ENCODE results near the gene CDC14B.
A peak's percentile ranks its signal among the peaks of the same experiment; 100 is the strongest.
"Not testable (repeated sequence)": the region's sequence is repeated elsewhere in the genome, so short reads cannot be mapped to it uniquely, and the experiment has no call there.

The CDC14B gene

DNA sequence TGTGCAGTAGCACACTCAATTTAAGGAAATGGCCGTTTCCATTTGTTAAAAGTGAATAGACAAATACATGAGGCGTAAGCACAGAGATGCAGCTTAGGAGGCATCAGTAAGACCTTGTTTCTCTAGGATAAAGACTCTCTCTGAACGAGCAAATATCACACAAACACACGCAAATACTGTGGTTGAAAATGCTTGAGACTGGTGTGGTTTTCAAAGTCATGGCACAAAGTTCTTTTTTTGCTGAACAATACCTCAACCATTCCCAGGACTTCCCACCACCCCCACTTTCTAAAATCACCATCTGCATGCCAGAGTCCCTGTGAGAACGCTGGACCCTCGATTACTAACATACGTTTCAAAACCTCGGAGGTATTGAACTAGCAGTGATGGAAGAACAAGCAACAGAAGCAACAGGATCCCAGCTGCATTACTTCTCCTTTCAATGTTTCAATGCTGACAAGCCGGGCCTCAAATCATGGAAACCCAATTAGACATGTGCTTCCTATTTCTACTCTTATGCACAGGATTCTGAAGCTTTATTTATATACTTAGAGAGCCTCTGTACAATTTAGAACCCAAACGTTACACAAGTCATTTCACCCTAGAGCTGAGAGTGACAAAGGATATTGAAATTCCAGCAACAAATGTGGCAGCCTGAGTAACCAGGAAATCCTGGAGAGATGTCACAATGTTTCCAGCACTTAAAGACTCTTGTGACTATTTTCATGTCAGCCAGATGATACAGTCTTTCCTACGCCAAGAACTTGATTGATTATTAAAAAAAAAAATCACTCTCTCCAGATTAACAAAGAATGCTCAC lies 63.9 kb downstream of the CDC14B start:
- peak; percentile 72 for DNase-seq (ENCODE audit: low read depth)
- no peaks in the 10 kb centered on the region for H3K9me3 ChIP-seq (ENCODE audit: control insufficient read depth, low read length)
- H3K4me3 ChIP-seq (ENCODE audit: low read length) = peak overlapping the region; percentile 53
- peaks cover 57% of the 10 kb centered on the region for H3K4me1 ChIP-seq (ENCODE audit: control insufficient read depth, insufficient read depth, low read length)
- H3K36me3 ChIP-seq (ENCODE audit: control insufficient read depth, insufficient read depth, low read length, severe bottlenecking) = peaks cover 23% of the 10 kb centered on the region
- H3K9ac ChIP-seq (ENCODE audit: low read length) = peak overlapping the region; percentile 75
- no peaks in the 10 kb centered on the region for H3K27me3 ChIP-seq (replicated peaks; ENCODE audit: control insufficient read depth, insufficient read depth, low read length)

DNA sequence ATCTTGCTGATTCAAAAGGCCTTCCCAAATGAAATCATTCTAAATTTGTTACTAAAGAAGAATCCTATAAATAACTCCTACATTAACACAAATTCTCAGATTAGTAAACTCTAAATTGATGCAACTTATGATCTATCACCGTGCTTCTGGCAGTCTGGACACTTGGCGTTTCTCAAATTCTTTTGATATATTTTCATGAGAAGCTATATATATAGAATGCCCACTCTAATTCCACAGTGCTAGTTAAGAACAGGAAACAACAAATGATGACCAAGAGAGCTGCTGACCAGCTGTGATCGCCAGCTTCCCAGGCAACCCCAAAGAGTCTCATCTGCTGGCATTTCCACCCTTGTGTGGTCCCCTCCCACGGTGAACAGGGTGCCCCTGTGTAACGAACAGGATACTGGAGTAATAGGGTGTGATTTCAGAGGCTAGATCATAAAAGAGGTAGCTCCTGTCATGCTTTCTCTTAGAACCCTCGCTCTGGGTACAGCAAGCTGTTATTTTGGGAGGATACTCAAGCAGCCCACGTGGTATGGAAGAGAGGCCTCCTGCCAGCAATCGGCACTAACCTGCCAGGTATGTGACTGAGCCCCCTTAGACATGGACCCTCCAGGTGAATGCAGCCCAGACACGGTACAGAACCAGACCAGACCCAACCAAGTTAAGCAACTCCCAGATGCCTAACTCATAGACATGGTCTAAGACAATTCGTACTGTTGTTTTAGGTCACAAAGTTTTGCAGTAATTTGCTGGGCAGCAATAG lies 64.7 kb downstream of the CDC14B start:
- H3K27me3 ChIP-seq (replicated peaks; ENCODE audit: control insufficient read depth, insufficient read depth, low read length) = no peaks in the 10 kb centered on the region

DNA sequence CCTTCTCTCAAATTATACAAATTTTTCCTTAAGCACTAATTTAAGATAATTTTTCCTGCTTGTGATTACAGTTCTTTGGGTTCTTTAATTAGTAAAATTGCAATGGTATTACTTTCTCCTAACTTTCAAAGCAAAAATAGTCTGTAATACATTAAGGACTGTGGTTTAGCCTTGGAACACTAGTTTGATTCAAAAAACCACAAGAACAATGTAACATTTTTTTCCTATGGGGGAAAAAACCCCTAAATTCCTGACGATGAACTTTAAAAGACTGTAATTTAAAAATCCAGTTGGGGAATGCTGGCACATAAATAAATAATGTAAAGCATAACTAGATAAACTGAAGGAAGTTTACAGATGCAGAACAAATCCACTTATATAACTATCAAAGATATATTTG lies 65.3 kb downstream of the CDC14B start:
- peaks cover 71% of the 10 kb centered on the region for H3K4me1 ChIP-seq (ENCODE audit: control insufficient read depth, insufficient read depth, low read length)
- H3K9me3 ChIP-seq (ENCODE audit: control insufficient read depth, low read length) = no peaks in the 10 kb centered on the region
- H3K36me3 ChIP-seq (ENCODE audit: control insufficient read depth, insufficient read depth, low read length, severe bottlenecking) = peaks cover 14% of the 10 kb centered on the region
- H3K9ac ChIP-seq (ENCODE audit: low read length) = peak overlapping the region; percentile 75
- DNase-seq (ENCODE audit: low read depth) = peak; percentile 60
- H3K27me3 ChIP-seq (replicated peaks; ENCODE audit: control insufficient read depth, insufficient read depth, low read length) = no peaks in the 10 kb centered on the region
- no peak overlapping the region for H3K4me3 ChIP-seq (ENCODE audit: low read length)

More for the DNA sequence above, 64.7 kb downstream of the CDC14B start:
- Histone ChIP-seq H3K9me3 (ENCODE audit: control insufficient read depth, low read length) (no peaks in the 10 kb centered on the region), H3K4me3 (ENCODE audit: low read length) (peak overlapping the region; percentile 1), H3K4me1 (ENCODE audit: control insufficient read depth, insufficient read depth, low read length) (peaks cover 65% of the 10 kb centered on the region), H3K9ac (ENCODE audit: low read length) (peak overlapping the region; percentile 75), H3K36me3 (ENCODE audit: control insufficient read depth, insufficient read depth, low read length, severe bottlenecking) (peaks cover 21% of the 10 kb centered on the region)
- peak; percentile 60 for DNase-seq (ENCODE audit: low read depth)

GRCh38 chr9:96553070-96553469 lies 66.6 kb downstream of the CDC14B start:
- peaks cover 81% of the 10 kb centered on the region for H3K4me1 ChIP-seq (ENCODE audit: control insufficient read depth, insufficient read depth, low read length)
- DNase-seq (ENCODE audit: low read depth) = peak; percentile 87
- H3K36me3 ChIP-seq (ENCODE audit: control insufficient read depth, insufficient read depth, low read length, severe bottlenecking) = peaks cover 7% of the 10 kb centered on the region
- peak overlapping the region; percentile 75 for H3K9ac ChIP-seq (ENCODE audit: low read length)
- H3K9me3 ChIP-seq (ENCODE audit: control insufficient read depth, low read length) = no peaks in the 10 kb centered on the region
- no peaks in the 10 kb centered on the region for H3K27me3 ChIP-seq (replicated peaks; ENCODE audit: control insufficient read depth, insufficient read depth, low read length)
- H3K4me3 ChIP-seq (ENCODE audit: low read length) = peak overlapping the region; percentile 29

DNA sequence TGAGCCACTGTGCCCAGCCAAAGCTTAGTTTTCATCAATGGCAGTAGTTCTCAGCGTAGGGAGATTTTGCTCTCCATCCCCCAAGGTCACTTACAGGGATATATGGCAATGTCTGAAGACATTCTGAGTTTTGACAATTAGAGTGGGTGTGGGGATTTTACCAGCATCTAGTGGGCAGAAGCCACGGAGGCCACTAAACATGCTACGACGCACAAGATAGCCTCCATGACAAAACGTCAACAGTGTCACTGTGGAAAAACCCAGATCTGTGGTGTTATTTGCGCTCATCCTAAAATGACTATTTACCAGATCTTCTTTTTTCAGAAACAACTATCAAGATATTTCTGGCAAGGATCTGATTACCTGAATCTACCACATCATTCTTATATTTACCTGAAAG lies 68.2 kb downstream of the CDC14B start:
- no peak overlapping the region for H3K9ac ChIP-seq (ENCODE audit: low read length)
- H3K36me3 ChIP-seq (ENCODE audit: control insufficient read depth, insufficient read depth, low read length, severe bottlenecking) = peaks cover 12% of the 10 kb centered on the region
- peaks cover 67% of the 10 kb centered on the region for H3K4me1 ChIP-seq (ENCODE audit: control insufficient read depth, insufficient read depth, low read length)
- no peaks in the 10 kb centered on the region for H3K27me3 ChIP-seq (replicated peaks; ENCODE audit: control insufficient read depth, insufficient read depth, low read length)
- no peak overlapping the region for H3K4me3 ChIP-seq (ENCODE audit: low read length)
- no peaks in the 10 kb centered on the region for H3K9me3 ChIP-seq (ENCODE audit: control insufficient read depth, low read length)
- DNase-seq (ENCODE audit: low read depth) = no peak

- Histone ChIP-seq H3K9me3 (ENCODE audit: control insufficient read depth, low read length) (no peaks in the 10 kb centered on the region), H3K4me1 (ENCODE audit: control insufficient read depth, insufficient read depth, low read length) (peaks cover 60% of the 10 kb centered on the region), H3K27me3 (replicated peaks; ENCODE audit: control insufficient read depth, insufficient read depth, low read length) (no peaks in the 10 kb centered on the region), H3K9ac (ENCODE audit: low read length) (no peak overlapping the region), H3K36me3 (ENCODE audit: control insufficient read depth, insufficient read depth, low read length, severe bottlenecking) (peaks cover 19% of the 10 kb centered on the region), H3K4me3 (ENCODE audit: low read length) (no peak overlapping the region)
- no peak for DNase-seq (ENCODE audit: low read depth)
These were observed 69.0 kb downstream of the CDC14B start for GRCh38 chr9:96550659-96551058.

- not testable (repeated sequence) for H3K4me3 ChIP-seq (ENCODE audit: low read length); DNase-seq (ENCODE audit: low read depth); H3K4me1 ChIP-seq (ENCODE audit: control insufficient read depth, insufficient read depth, low read length); H3K9me3 ChIP-seq (ENCODE audit: control insufficient read depth, low read length); H3K9ac ChIP-seq (ENCODE audit: low read length); H3K27me3 ChIP-seq (replicated peaks; ENCODE audit: control insufficient read depth, insufficient read depth, low read length)
- peaks cover 69% of the 10 kb centered on the region for H3K36me3 ChIP-seq (ENCODE audit: control insufficient read depth, insufficient read depth, low read length, severe bottlenecking)
These were observed 76.5 kb downstream of the CDC14B start for GRCh38 chr9:96543131-96543530.

- Histone ChIP-seq H3K27me3 (replicated peaks; ENCODE audit: control insufficient read depth, insufficient read depth, low read length) (no peaks in the 10 kb centered on the region), H3K4me3 (ENCODE audit: low read length) (no peak overlapping the region), H3K36me3 (ENCODE audit: control insufficient read depth, insufficient read depth, low read length, severe bottlenecking) (peaks cover 79% of the 10 kb centered on the region), H3K4me1 (ENCODE audit: control insufficient read depth, insufficient read depth, low read length) (no peaks in the 10 kb centered on the region), H3K9ac (ENCODE audit: low read length) (no peak overlapping the region), H3K9me3 (ENCODE audit: control insufficient read depth, low read length) (no peaks in the 10 kb centered on the region)
- DNase-seq (ENCODE audit: low read depth) = no peak
These were observed 79.5 kb downstream of the CDC14B start for GRCh38 chr9:96540106-96540505.

GRCh38 chr9:96532173-96532572 lies 87.5 kb downstream of the CDC14B start:
- peaks cover 3% of the 10 kb centered on the region for H3K4me1 ChIP-seq (ENCODE audit: control insufficient read depth, insufficient read depth, low read length)
- no peak overlapping the region for H3K4me3 ChIP-seq (ENCODE audit: low read length)
- H3K9me3 ChIP-seq (ENCODE audit: control insufficient read depth, low read length) = no peaks in the 10 kb centered on the region
- no peak for DNase-seq (ENCODE audit: low read depth)
- no peaks in the 10 kb centered on the region for H3K27me3 ChIP-seq (replicated peaks; ENCODE audit: control insufficient read depth, insufficient read depth, low read length)
- peaks cover 67% of the 10 kb centered on the region for H3K36me3 ChIP-seq (ENCODE audit: control insufficient read depth, insufficient read depth, low read length, severe bottlenecking)
- no peak overlapping the region for H3K9ac ChIP-seq (ENCODE audit: low read length)

DNA sequence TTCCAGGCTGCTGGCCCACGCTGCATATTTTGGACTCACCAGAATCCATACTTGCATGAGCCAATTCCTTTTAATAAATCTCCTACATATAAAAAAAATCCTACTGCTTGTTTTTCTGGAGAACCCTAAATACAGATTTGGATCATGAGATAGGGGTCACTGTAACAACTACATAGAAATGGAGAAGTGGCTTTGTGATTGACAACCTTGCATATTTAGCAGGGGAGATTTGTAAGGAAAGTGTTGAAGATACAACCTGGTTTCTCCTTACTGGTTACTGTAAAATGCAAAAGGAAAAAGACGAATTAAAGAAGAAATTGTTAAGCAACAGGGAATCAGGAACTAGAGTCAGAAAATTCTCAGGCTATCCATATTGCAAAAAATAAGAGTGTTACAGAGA lies 94.9 kb downstream of the CDC14B start:
- DNase-seq (ENCODE audit: low read depth) = no peak
- Histone ChIP-seq H3K4me3 (ENCODE audit: low read length) (no peak overlapping the region), H3K9ac (ENCODE audit: low read length) (no peak overlapping the region), H3K4me1 (ENCODE audit: control insufficient read depth, insufficient read depth, low read length) (peaks cover 30% of the 10 kb centered on the region), H3K27me3 (replicated peaks; ENCODE audit: control insufficient read depth, insufficient read depth, low read length) (no peaks in the 10 kb centered on the region), H3K9me3 (ENCODE audit: control insufficient read depth, low read length) (no peaks in the 10 kb centered on the region), H3K36me3 (ENCODE audit: control insufficient read depth, insufficient read depth, low read length, severe bottlenecking) (peaks cover 38% of the 10 kb centered on the region)

DNA sequence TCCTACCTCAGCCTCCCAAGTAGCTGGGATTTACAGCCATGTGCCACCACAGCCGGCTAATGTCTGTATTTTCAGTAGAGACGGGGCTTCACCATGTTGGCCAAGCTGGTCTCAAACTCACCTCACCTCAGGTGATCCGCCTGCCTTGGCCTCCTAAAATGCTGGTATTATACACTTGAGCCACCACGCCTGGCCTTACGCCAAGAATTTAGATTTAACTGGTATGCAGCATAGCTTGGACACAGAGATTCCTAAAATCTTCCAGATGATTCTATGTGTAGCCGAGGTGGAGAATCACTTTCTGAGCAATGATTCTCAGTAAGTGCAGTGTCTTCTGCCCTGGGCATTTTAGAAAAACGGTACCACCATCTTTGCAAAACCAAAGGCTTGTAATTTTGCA lies 95.6 kb downstream of the CDC14B start:
- Histone ChIP-seq H3K4me1 (ENCODE audit: control insufficient read depth, insufficient read depth, low read length) (peaks cover 33% of the 10 kb centered on the region), H3K4me3 (ENCODE audit: low read length) (no peak overlapping the region), H3K27me3 (replicated peaks; ENCODE audit: control insufficient read depth, insufficient read depth, low read length) (no peaks in the 10 kb centered on the region), H3K9me3 (ENCODE audit: control insufficient read depth, low read length) (no peaks in the 10 kb centered on the region), H3K36me3 (ENCODE audit: control insufficient read depth, insufficient read depth, low read length, severe bottlenecking) (peaks cover 38% of the 10 kb centered on the region), H3K9ac (ENCODE audit: low read length) (no peak overlapping the region)
- DNase-seq (ENCODE audit: low read depth) = peak; percentile 9

All from adipocyte (in vitro differentiated cells).